HG03558 (cell line): ENCODE measurements around the gene C5.

Experiments
- ATAC-seq: cut with Tn5 transposase; IDR thresholded peaks from one replicate; pipeline ENCODE4 v1.9.1; 2021; ENCODE audit warnings: moderate number of reproducible peaks; ENCODE audit not compliant: unreplicated experiment; ENCODE audit errors: extremely low read depth

C5 gene

GRCh38 chr9:120946259-120946658 lies 103.8 kb downstream of the C5 start:
- ATAC-seq, result no peak

DNA sequence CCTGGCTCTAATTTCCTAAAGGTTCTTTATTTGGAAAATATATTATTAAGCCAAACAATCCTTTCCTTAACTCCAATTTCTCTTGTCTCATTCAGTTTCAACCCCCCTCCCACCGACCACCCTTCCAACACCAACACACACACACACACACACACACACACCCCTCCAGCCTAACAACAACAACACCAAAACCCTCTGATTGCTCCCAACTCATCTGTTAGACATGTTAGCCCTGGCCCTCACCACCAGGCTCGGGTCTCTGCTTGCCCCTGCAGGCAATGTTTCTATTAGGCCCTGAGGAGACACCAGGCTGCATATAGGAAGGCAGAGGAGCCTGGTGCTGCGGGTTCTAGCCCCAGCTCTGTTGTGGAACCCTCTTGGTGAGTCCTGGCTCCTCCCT lies 105.1 kb downstream of the C5 start:
- no peak for ATAC-seq

DNA sequence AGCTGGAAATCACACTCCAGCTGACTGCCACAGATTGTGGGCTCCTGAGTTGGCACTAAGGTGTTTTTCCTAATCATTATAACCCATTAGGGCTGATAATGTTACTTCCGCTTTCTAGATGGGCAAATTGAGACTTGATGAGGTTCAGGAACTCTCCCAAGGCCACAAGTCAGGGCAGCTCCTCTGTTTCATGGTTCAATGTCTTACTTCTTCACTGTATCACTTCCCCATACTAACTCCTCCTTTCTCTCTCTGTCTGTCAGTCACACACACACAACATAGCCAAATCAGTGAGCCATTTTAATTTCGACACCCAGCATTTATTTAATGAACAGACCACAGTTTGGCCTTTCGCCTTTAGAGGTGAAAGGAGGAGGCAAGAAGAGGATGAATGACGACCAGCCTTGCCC lies 105.6 kb downstream of the C5 start:
- peak; percentile 91 for ATAC-seq

DNA sequence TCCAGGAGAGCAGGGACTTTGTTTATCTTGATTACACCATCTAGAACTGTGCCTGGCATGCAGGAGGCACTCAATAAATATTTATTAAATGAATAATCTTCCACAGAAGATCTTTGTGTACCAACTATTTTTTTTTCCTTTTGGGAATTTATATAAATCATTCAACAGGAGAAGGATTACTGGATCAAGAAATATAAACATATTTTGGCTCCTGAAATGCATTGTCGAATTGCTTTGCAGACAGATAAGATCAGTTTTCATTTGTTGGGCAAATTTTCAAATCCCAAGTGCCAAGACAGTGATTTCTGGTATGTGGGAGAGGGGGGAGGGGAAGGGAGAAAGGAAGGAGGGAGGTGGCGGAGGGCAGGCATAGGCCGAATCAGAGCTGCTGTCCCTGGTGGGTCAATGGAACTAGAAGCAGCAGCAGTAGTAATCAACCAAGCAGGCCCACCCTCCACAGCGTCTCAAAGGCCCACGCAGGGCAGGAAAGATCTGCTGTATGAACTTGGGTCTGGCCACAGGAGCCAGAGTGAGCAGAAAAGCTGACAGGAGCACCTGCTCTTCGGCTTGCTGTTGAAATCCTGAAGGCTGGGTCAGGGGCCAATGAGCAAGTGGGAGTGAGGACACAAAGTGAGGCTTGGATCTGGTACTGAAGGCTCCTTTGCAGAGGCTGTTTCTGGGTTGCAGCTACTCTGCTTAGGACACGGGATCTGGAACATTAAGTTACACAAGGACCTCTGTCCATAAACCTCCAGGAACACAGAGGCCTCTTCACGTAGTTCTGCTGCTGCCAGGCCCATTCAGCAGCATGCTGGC lies 107.7 kb downstream of the C5 start:
- ATAC-seq, result no peak

DNA sequence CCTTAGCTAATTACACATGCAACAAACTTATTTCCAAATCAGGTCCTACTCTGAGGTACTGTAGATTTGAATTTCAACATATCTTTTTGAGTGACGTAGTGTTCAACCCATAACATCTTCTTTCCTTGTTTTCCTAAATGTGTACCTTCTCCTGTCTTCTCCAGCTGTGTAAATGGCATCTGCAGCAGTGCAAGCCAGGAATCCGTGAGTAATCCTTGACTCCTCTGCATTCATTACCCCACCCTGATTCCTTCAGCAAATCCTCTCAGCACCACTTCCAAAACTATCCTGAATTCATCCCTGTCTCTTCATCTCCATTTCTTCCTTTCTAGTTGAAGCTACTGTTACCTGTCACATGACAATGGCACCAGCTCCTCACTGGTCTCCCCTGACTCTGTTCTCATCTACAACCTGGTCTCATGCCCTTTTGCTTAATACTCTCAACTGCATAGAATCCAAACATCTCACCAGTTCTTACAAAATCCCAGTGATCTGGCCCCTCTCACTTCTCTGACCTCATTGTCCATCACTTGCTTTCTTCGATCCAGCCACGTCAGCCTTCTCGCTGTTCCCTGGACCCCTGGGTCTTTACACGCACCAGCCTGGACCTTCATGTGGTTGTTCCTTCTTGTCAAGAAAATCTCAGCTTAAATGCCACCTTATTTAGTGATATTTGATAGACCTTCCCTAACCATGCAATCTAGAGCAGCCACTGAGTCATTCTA lies 108.9 kb downstream of the C5 start:
- ATAC-seq, result no peak

DNA sequence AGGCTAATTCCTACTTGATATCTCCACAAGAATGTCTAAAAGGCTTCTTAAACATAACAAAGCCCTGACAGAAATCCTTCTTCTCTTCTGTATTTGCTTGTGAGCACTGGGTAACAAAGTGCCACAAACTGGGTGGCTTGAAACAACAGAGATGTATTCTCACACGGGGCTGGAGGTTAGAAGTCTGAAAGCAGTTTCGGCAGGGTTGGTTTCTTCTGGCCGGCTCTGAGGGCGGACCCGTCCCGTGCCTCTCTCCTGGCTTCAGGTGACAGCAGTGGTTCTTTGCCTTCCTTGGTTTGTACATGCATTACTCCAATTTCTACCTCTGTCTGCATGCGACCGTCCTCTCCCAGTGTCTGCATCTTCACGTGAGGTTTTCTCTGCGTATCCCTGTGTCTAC lies 109.5 kb downstream of the C5 start:
- ATAC-seq, result no peak

- ATAC-seq, result no peak
Observed at GRCh38 chr9:120938851-120939250, 111.2 kb downstream of the C5 start.

DNA sequence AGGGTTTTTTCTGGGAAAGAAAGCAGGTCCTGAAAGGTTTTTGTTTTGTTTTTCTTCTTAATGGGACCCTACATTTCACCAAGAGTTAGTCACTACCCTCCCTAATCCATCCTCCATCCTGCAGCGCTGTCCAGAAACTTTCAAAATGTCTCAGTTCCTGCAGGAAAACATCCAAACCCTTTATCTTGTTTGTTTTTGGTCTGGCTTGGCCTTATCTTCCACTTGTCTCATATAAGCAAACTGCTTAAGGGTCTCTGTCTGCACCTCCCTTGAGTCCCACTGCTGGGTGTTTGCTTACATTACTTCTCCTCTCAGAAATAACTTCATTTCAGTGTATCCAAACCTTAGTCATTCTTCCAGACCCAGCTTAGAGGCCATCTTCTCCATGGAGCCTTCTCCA lies 112.5 kb downstream of the C5 start:
- no peak for ATAC-seq

- ATAC-seq, result no peak
Observed at GRCh38 chr9:120937127-120937526, 112.9 kb downstream of the C5 start.

DNA sequence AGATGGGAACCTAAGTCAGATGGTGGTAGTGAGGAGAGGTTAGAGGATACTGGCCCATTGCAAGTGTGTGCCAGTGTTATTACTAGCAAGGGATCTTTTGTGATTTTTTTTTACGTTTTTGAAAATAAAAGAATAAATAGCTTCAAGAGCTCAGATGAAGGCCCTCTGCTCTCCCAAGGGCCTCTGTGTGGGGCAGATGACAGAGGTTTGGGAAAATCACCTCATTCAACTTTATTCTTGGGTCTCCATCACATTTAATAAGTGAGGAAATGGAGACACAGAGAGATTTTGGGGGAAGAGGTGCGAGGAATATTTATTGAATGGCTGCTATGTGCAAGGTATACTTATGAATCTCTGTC lies 113.3 kb downstream of the C5 start:
- ATAC-seq, result no peak

- ATAC-seq, result no peak
Observed at GRCh38 chr9:120936011-120936763, 113.9 kb downstream of the C5 start.

- ATAC-seq, result no peak
Observed at GRCh38 chr9:120935383-120935857, 114.7 kb downstream of the C5 start.

GRCh38 chr9:120934281-120934680 lies 115.8 kb downstream of the C5 start:
- no peak for ATAC-seq

DNA sequence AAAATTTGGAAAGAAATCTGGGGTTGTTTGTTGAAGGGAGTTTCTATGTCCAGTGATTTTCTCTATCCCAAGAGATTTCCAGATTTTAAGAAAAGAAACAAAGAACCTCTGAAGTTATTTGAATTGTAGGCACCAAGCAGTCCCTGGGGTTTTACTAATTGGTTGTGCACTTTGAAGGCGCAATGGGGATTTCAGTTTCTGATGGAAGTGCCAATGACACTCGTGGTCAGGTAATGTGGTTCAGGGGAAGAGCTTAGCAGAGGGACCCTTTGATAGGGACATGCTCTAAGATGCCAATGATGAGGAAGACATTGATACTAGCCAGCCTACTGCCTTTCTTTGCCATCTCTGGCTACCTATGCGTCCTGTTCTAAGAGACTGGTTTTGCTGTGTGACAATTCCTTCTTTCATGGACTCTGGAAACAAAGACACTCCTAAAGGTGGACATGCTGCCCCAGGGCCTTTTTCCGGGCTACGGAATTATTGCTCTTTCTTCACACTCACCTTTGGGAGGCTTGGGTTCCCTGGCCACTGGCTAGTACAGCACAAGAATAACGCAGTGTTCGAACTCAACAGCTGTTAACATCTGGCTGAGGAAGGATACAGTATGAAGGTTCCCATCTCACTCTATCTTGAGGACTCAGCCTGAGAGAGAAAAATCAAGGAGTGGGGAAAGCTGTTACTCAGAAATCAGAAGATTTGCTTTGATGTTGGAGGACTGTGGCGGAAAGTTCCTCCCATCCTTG lies 116.6 kb downstream of the C5 start:
- ATAC-seq, result no peak

GRCh38 chr9:120932086-120932823 lies 117.8 kb downstream of the C5 start:
- no peak for ATAC-seq

GRCh38 chr9:120931231-120932085 lies 118.6 kb downstream of the C5 start:
- peak; percentile 35 for ATAC-seq

- ATAC-seq, result no peak
Observed at GRCh38 chr9:120929229-120929791, 120.8 kb downstream of the C5 start.

GRCh38 chr9:120928483-120929228 lies 121.4 kb downstream of the C5 start:
- no peak for ATAC-seq
